Lower leg skin (tissue), 4 donors: ENCODE results near the gene EMILIN2. TPM values are rescaled to one million over a fixed set of nuclear protein-coding genes. Genes with fewer than 3 reads are reported as not detected.
A peak's percentile ranks its signal among the peaks of the same experiment; 100 is the strongest.

Source experiments
- DNase-seq, 2 donors: peaks; one replicate each; pipeline ENCODE4 v3.0.0-alpha.2; 2019; ENCODE audit warnings: low spot score in 2 of 2
- H3K4me3 ChIP-seq: fragments of 200-600 bp; sonication (generic); 2 replicates; pipeline ENCODE4 v1.5.1; 2017; ENCODE audit warnings: mild to moderate bottlenecking, low read depth; ENCODE audit not compliant: poor library complexity, severe bottlenecking
- CTCF ChIP-seq, 3 donors: fragments of 450-650 bp; IDR thresholded peaks; one replicate each; pipeline ENCODE4 v1.5.1; 2016; ENCODE audit warnings: antibody characterized with exemption in 3 of 3, mild to moderate bottlenecking in 3 of 3, moderate library complexity in 2 of 3
- POLR2A ChIP-seq, 2 donors: fragments of 450-650 bp; IDR thresholded peaks; one replicate each; pipeline ENCODE4 v1.6.1; 2016 to 2017; ENCODE audit warnings: antibody characterized with exemption in 2 of 2, mild to moderate bottlenecking in 1 of 2, moderate library complexity in 1 of 2
- WGBS, 2 donors: methylation state at CpG; one replicate each; pipeline ENCODE4 v1.1.5; 2018; 5-methylcytosine and 5-hydroxymethylcytosine counted together
- intact Hi-C: fragments of 100-400 bp; cut with DNase I; formaldehyde crosslinking; loops from one replicate; pipeline ENCODE4 v1.15.0; 2023; ENCODE audit warnings: low total_unique reads
- total RNA-seq, 4 donors: library from RNA; depleted of rRNA; stranded (reverse); fragments of >200 nt; gene quantifications; one replicate each; pipeline ENCODE4 v1.1.0, GENCODE V29; 2016

EMILIN2 gene
- total RNA-seq, 4 donors from 2014 or later = 4.0 to 10.9 (median 7.5) TPM

DNA sequence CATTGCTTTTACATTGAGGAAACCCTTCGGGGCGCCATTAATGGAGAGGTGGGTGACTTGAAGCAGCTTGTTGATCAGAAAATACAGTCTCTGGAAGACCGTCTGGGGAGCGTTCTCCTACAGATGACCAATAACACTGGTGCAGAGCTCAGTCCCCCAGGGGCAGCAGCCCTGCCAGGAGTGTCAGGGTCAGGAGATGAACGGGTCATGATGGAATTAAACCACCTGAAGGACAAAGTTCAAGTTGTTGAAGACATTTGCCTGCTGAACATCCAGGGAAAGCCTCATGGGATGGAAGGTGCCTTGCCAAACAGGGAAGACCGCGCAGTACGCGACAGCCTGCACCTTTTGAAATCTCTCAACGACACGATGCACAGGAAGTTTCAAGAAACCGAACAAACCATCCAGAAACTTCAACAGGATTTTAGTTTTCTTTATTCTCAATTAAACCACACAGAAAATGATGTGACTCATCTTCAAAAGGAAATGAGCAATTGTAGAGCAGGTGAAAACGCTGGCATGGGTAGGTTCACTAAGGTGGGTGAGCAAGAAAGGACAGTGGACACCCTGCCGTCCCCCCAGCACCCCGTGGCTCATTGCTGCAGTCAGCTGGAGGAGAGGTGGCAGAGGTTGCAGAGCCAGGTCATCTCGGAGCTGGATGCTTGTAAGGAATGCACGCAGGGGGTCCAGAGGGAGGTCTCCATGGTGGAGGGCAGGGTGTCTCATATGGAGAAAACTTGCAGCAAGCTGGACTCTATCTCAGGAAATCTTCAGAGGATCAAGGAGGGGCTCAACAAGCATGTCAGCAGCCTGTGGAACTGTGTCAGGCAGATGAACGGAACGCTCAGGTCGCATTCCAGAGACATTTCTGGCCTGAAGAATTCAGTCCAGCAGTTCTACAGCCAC, 45.0 kb downstream of the EMILIN2 start:
- no peak overlapping the region for H3K4me3 ChIP-seq
- intact Hi-C loops = no loop called here
- peak in 1 of 2 donors; percentile 78 for DNase-seq
- TF ChIP-seq POLR2A (IDR thresholded peaks at IDR 0.05) = no peak
- no peak for TF ChIP-seq CTCF (IDR thresholded peaks at IDR 0.05)
- WGBS, 2 donors = 86 to 87% methylated on average over 20 of the region's 20 CpGs

- TF ChIP-seq POLR2A (IDR thresholded peaks at IDR 0.05) = no peak
- TF ChIP-seq CTCF (IDR thresholded peaks at IDR 0.05) = no peak
- no peak overlapping the region for H3K4me3 ChIP-seq
- intact Hi-C loops = no loop called here
- WGBS, 2 donors = 73% methylated on average over 4 of the region's 4 CpGs
- DNase-seq = peak in 1 of 2 donors; percentile 7
These were observed 46.2 kb downstream of the EMILIN2 start for GRCh38 chr18:2893056-2893455.

- peak in 1 of 2 donors; percentile 71 for DNase-seq
- WGBS, 2 donors = 76 to 90% methylated on average over 4 to 5 of the region's 5 CpGs
- no peak overlapping the region for H3K4me3 ChIP-seq
- TF ChIP-seq CTCF (IDR thresholded peaks at IDR 0.05) = no peak
- no peak for TF ChIP-seq POLR2A (IDR thresholded peaks at IDR 0.05)
- intact Hi-C loops = no loop called here
These were observed 46.9 kb downstream of the EMILIN2 start for GRCh38 chr18:2893676-2894075.

- peak in 1 of 2 donors; percentile 62 for DNase-seq
- H3K4me3 ChIP-seq = no peak overlapping the region
- no peak for TF ChIP-seq POLR2A (IDR thresholded peaks at IDR 0.05)
- no peak for TF ChIP-seq CTCF (IDR thresholded peaks at IDR 0.05)
- intact Hi-C loops = no loop called here
- whole genome bisulfite sequencing, 2 donors = 70 to 76% methylated on average over 7 to 11 of the region's 11 CpGs
These were observed 47.5 kb downstream of the EMILIN2 start for GRCh38 chr18:2894131-2894840.

DNA sequence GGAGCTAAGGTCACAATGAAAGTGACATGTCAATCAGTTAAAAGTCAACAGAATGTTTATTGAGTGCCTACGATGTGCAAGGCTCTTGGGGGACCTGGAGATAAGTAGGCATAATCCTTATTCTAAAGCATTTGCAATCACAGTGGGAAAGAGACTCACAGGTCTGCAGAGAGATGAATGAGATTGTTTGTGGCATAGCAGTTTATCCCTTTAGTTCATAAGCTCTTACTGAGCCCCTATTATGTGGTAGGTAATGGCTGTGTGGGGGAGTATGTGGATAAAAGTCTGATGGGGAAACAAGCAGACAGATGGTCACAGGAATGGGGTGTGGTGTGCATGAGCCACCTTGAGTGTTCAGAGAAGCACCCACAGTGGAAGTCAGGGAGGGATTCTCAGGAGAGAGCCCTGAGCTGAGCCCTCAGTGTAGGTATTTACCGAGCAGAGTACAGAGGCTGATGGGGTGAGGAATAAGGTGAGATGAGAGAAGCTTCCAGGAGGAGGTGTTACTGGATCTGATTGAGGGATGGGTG, 48.1 kb downstream of the EMILIN2 start:
- intact Hi-C loops = no loop called here
- DNase-seq = peak in 1 of 2 donors; percentile 14
- 84 to 93% methylated on average over 2 of the region's 2 CpGs for WGBS, 2 donors
- TF ChIP-seq CTCF (IDR thresholded peaks at IDR 0.05) (no peak), POLR2A (IDR thresholded peaks at IDR 0.05) (no peak)
- H3K4me3 ChIP-seq = no peak overlapping the region
